SK-N-SH treated with all-trans-retinoic acid at 6 μM for 48 hours (cell line): Measurements from ENCODE around the gene MGME1.

Experiments used
- ATAC-seq: fragments of 200-7000 bp; cut with Tn5 transposase; 3 replicates; pipeline ENCODE4 v1.9.1; 2020; ENCODE audit warnings: mild to moderate bottlenecking, moderate library complexity
- BACH2 ChIP-seq: fragments of 250-450 bp; sonication (Bioruptor Pico); IDR thresholded peaks from 2 replicates; pipeline ENCODE4 v1.9.0; 2021; ENCODE audit warnings: mild to moderate bottlenecking, borderline replicate concordance
- CREB5 ChIP-seq: fragments of 250-450 bp; sonication (Bioruptor Pico); IDR thresholded peaks from 2 replicates; pipeline ENCODE4 v1.5.1; 2020; ENCODE audit warnings: low read depth, mild to moderate bottlenecking, moderate library complexity
- CSDC2 ChIP-seq: fragments of 250-450 bp; sonication (Bioruptor Pico); IDR thresholded peaks from 2 replicates; pipeline ENCODE4 v1.5.0; 2020; ENCODE audit warnings: mild to moderate bottlenecking, moderate library complexity
- CSRNP3 ChIP-seq: fragments of 250-450 bp; sonication (Bioruptor Pico); IDR thresholded peaks from 2 replicates; pipeline ENCODE4 v1.5.1; 2021; ENCODE audit warnings: mild to moderate bottlenecking, moderate library complexity
- ESRRG ChIP-seq: fragments of 250-450 bp; sonication (Bioruptor Pico); IDR thresholded peaks from 2 replicates; pipeline ENCODE4 v1.6.1; 2021; ENCODE audit warnings: mild to moderate bottlenecking
- GLIS3 ChIP-seq: fragments of 250-450 bp; sonication (Bioruptor Pico); IDR thresholded peaks from 2 replicates; pipeline ENCODE4 v1.5.0; 2020; ENCODE audit warnings: mild to moderate bottlenecking, moderate library complexity
- ISL1 ChIP-seq: fragments of 250-450 bp; sonication (Bioruptor Pico); IDR thresholded peaks from 2 replicates; pipeline ENCODE4 v2.1.2; 2022; ENCODE audit warnings: mild to moderate bottlenecking, moderate library complexity
- PATZ1 ChIP-seq: fragments of 250-450 bp; sonication (Bioruptor Pico); IDR thresholded peaks from 2 replicates; pipeline ENCODE4 v1.8.0; 2020; ENCODE audit warnings: mild to moderate bottlenecking, moderate library complexity, borderline replicate concordance
- POU6F1 ChIP-seq: fragments of 250-450 bp; sonication (Bioruptor Pico); IDR thresholded peaks from 2 replicates; pipeline ENCODE4 v1.8.0; 2021; ENCODE audit warnings: low read depth, mild to moderate bottlenecking, moderate library complexity, borderline replicate concordance
- RARB ChIP-seq: fragments of 250-450 bp; sonication (Bioruptor Pico); IDR thresholded peaks from 2 replicates; pipeline ENCODE4 v1.8.0; 2021; ENCODE audit warnings: mild to moderate bottlenecking, moderate library complexity
- SNAI2 ChIP-seq: fragments of 250-450 bp; sonication (Bioruptor Pico); IDR thresholded peaks from 2 replicates; pipeline ENCODE4 v1.5.0; 2020; ENCODE audit warnings: mild to moderate bottlenecking, moderate library complexity
- TCF4 ChIP-seq: fragments of 250-450 bp; sonication (Bioruptor Pico); IDR thresholded peaks from 2 replicates; pipeline ENCODE4 v1.8.0; 2021; ENCODE audit warnings: mild to moderate bottlenecking, moderate library complexity, borderline replicate concordance
- TOX ChIP-seq: fragments of 250-450 bp; sonication (Bioruptor Pico); IDR thresholded peaks from 2 replicates; pipeline ENCODE4 v1.8.0; 2021; ENCODE audit warnings: mild to moderate bottlenecking, moderate library complexity, borderline replicate concordance
- TSHZ2 ChIP-seq: fragments of 250-450 bp; sonication (Bioruptor Pico); IDR thresholded peaks from 2 replicates; pipeline ENCODE4 v1.5.0; 2020; ENCODE audit warnings: mild to moderate bottlenecking, moderate library complexity
- ZC3H10 ChIP-seq: fragments of 250-450 bp; sonication (Bioruptor Pico); IDR thresholded peaks from 2 replicates; pipeline ENCODE4 v1.5.1; 2021; ENCODE audit warnings: mild to moderate bottlenecking, moderate library complexity
- ZFP3 ChIP-seq: fragments of 250-450 bp; sonication (Bioruptor Pico); IDR thresholded peaks from 2 replicates; pipeline ENCODE4 v1.5.0; 2020; ENCODE audit warnings: mild to moderate bottlenecking, moderate library complexity
- ZFP30 ChIP-seq: fragments of 450-650 bp; formaldehyde crosslinking; IDR thresholded peaks from 2 replicates; pipeline ENCODE4 v1.5.0; 2022; ENCODE audit warnings: mild to moderate bottlenecking, moderate library complexity
- ZNF565 ChIP-seq: fragments of 450-650 bp; formaldehyde crosslinking; conservative IDR thresholded peaks from 2 replicates; pipeline ENCODE4 v1.5.0; 2020; ENCODE audit warnings: low read depth, mild to moderate bottlenecking, moderate library complexity
- ZNF70 ChIP-seq: fragments of 450-650 bp; formaldehyde crosslinking; IDR thresholded peaks from 2 replicates; pipeline ENCODE4 v1.5.0; 2020; ENCODE audit warnings: mild to moderate bottlenecking, moderate library complexity
- ZNF8 ChIP-seq: fragments of 450-650 bp; formaldehyde crosslinking; IDR thresholded peaks from 2 replicates; pipeline ENCODE4 v1.5.0; 2020; ENCODE audit warnings: mild to moderate bottlenecking, moderate library complexity

Gene MGME1

GRCh38 chr20:18001131-18001921, 32.5 kb downstream of the MGME1 start:
- TF ChIP-seq ZC3H10 (CRISPR knock-in tag) (no peak), SNAI2 (CRISPR knock-in tag) (no peak), CSDC2 (CRISPR knock-in tag) (no peak), POU6F1 (CRISPR knock-in tag) (no peak), BACH2 (no peak), CSRNP3 (CRISPR knock-in tag) (no peak), ISL1 (no peak), TSHZ2 (CRISPR knock-in tag) (no peak), TOX (CRISPR knock-in tag) (no peak), PATZ1 (no peak), ZNF565 (no peak), CREB5 (CRISPR knock-in tag) (no peak), ZNF70 (no peak), RARB (CRISPR knock-in tag) (no peak), ESRRG (CRISPR knock-in tag) (no peak), ZFP3 (CRISPR knock-in tag) (no peak), TCF4 (no peak)
- TF ChIP-seq, all 23 proteins: peak for 0
- no peak; the same call in 2 of the 3 replicates for ATAC-seq

- ATAC-seq = no peak
- TF ChIP-seq PATZ1 (no peak), ZNF8 (no peak), TCF4 (no peak), GLIS3 (CRISPR knock-in tag) (no peak), ESRRG (CRISPR knock-in tag) (no peak), ZNF70 (no peak), CSRNP3 (CRISPR knock-in tag) (no peak), ZFP30 (CRISPR knock-in tag) (no peak)
Measured at GRCh38 chr20:18003897-18004296, 35.1 kb downstream of the MGME1 start.
